H9 (cell line): ENCODE data around the gene IRF4. TPM values are rescaled to one million over a fixed set of nuclear protein-coding genes. Genes with fewer than 3 reads are reported as not detected.
A peak's percentile ranks its signal among the peaks of the same experiment; 100 is the strongest.

ENCODE experiments used
- DNase-seq: peaks from one replicate; pipeline ENCODE4 v3.0.0-alpha.2; 2017
- H2AFZ ChIP-seq: one replicate; pipeline ENCODE4 v1.6.1; 2013; ENCODE audit warnings: mild to moderate bottlenecking, low read length, control low read depth, moderate library complexity
- H2AK5ac ChIP-seq: 2 replicates; pipeline ENCODE4 v1.6.1; 2013; ENCODE audit warnings: low read length, control low read depth, mixed read lengths; ENCODE audit not compliant: insufficient read length
- H2BK120ac ChIP-seq: one replicate; pipeline ENCODE4 v1.6.1; 2013; ENCODE audit warnings: low read depth, mild to moderate bottlenecking, low read length, control low read depth, inconsistent platforms; ENCODE audit not compliant: poor library complexity, severe bottlenecking
- H2BK12ac ChIP-seq: 2 replicates; pipeline ENCODE4 v1.6.1; 2013; ENCODE audit warnings: low read length, control low read depth, mixed read lengths, low read depth; ENCODE audit not compliant: insufficient read length
- H2BK15ac ChIP-seq: 2 replicates; pipeline ENCODE4 v1.6.1; 2013; ENCODE audit warnings: low read depth, low read length, control low read depth
- H2BK20ac ChIP-seq: one replicate; pipeline ENCODE4 v1.6.1; 2013; ENCODE audit warnings: low read depth, mild to moderate bottlenecking, low read length, control low read depth, inconsistent platforms; ENCODE audit not compliant: poor library complexity, severe bottlenecking
- H2BK5ac ChIP-seq: 2 replicates; pipeline ENCODE4 v1.6.1; 2013; ENCODE audit warnings: low read length, control low read depth, mixed read lengths; ENCODE audit not compliant: insufficient read length
- H3K14ac ChIP-seq: 2 replicates; pipeline ENCODE4 v1.6.1; 2013; ENCODE audit warnings: low read length, control low read depth; ENCODE audit not compliant: insufficient read depth
- H3K18ac ChIP-seq: 2 replicates; pipeline ENCODE4 v1.6.1; 2013; ENCODE audit warnings: low read depth, mild to moderate bottlenecking, mixed read lengths, low read length, control low read depth; ENCODE audit not compliant: insufficient read length
- H3K23ac ChIP-seq: 2 replicates; pipeline ENCODE4 v1.6.1; 2013; ENCODE audit warnings: low read length, control low read depth, mixed read lengths, low read depth; ENCODE audit not compliant: insufficient read length
- H3K23me2 ChIP-seq: 2 replicates; pipeline ENCODE4 v1.6.1; 2013; ENCODE audit warnings: low read depth, mild to moderate bottlenecking, mixed read lengths, low read length, control low read depth; ENCODE audit not compliant: insufficient read length, poor library complexity, severe bottlenecking
- H3K27ac ChIP-seq: 2 replicates; pipeline ENCODE4 v1.5.1; 2013; ENCODE audit warnings: low read length, control low read depth, mixed read lengths, low read depth; ENCODE audit not compliant: insufficient read length
- H3K27me3 ChIP-seq: 2 replicates; pipeline ENCODE4 v1.6.1; 2013; ENCODE audit warnings: low read length, control low read depth, inconsistent platforms; ENCODE audit not compliant: insufficient read depth
- H3K4ac ChIP-seq: 2 replicates; pipeline ENCODE4 v1.6.1; 2013; ENCODE audit warnings: low read depth, mild to moderate bottlenecking, control low read depth, inconsistent platforms, low read length, moderate library complexity
- H3K4me1 ChIP-seq: 2 replicates; pipeline ENCODE4 v1.6.1; 2013; ENCODE audit warnings: low read length, control low read depth, inconsistent platforms; ENCODE audit not compliant: insufficient read depth
- H3K4me2 ChIP-seq: 2 replicates; pipeline ENCODE4 v1.6.1; 2013; ENCODE audit warnings: low read length, control low read depth, mixed read lengths; ENCODE audit not compliant: insufficient read length, insufficient read depth
- H3K56ac ChIP-seq: 2 replicates; pipeline ENCODE4 v1.6.1; 2013; ENCODE audit warnings: low read depth, mild to moderate bottlenecking, mixed read lengths, low read length, control low read depth; ENCODE audit not compliant: insufficient read length
- H3K79me1 ChIP-seq: 2 replicates; pipeline ENCODE4 v1.6.1; 2013; ENCODE audit warnings: low read depth, mild to moderate bottlenecking, moderate library complexity, low read length, control low read depth, inconsistent platforms; ENCODE audit not compliant: insufficient read depth, poor library complexity, severe bottlenecking
- H3K79me2 ChIP-seq: 2 replicates; pipeline ENCODE4 v1.6.1; 2013; ENCODE audit warnings: low read length, control low read depth, inconsistent platforms; ENCODE audit not compliant: insufficient read depth
- H3K9ac ChIP-seq: 2 replicates; pipeline ENCODE4 v1.6.1; 2013; ENCODE audit warnings: low read length, control low read depth, mixed read lengths; ENCODE audit not compliant: insufficient read length; ENCODE audit errors: extremely low read depth
- H3K9me3 ChIP-seq: one replicate; pipeline ENCODE4 v1.6.1; 2013; ENCODE audit warnings: low read depth, low read length, inconsistent platforms; ENCODE audit not compliant: control insufficient read depth
- H3T11ph ChIP-seq: one replicate; pipeline ENCODE4 v1.6.1; 2013; ENCODE audit warnings: mild to moderate bottlenecking, low read length, control low read depth, inconsistent platforms
- H4K20me1 ChIP-seq: one replicate; pipeline ENCODE4 v1.6.1; 2013; ENCODE audit not compliant: control insufficient read depth, insufficient read length, insufficient read depth
- H4K5ac ChIP-seq: 2 replicates; pipeline ENCODE4 v1.6.1; 2013; ENCODE audit warnings: low read depth, mild to moderate bottlenecking, mixed read lengths, low read length, control low read depth; ENCODE audit not compliant: insufficient read length
- H4K8ac ChIP-seq: replicated peaks from 2 replicates; pipeline ENCODE4 v1.6.1; 2013; ENCODE audit warnings: low read length, control low read depth, mixed read lengths, low read depth; ENCODE audit not compliant: insufficient read length
- H4K91ac ChIP-seq: 2 replicates; pipeline ENCODE4 v1.6.1; 2013; ENCODE audit warnings: low read depth, mild to moderate bottlenecking, moderate library complexity, mixed read lengths, low read length, control low read depth; ENCODE audit not compliant: insufficient read length
- H3K27ac Mint-ChIP-seq, 3 experiments: 2 replicates in 2 of 3; 3 replicates in 1 of 3; pipeline ENCODE4 v1.8.0; 2020 to 2021; ENCODE audit warnings: mixed read lengths in 3 of 3, mild to moderate bottlenecking in 1 of 3, moderate library complexity in 1 of 3
- H3K27me3 Mint-ChIP-seq: 2 replicates; pipeline ENCODE4 v1.8.0; 2021; ENCODE audit warnings: low read depth, mild to moderate bottlenecking, moderate library complexity, mixed read lengths
- H3K36me3 Mint-ChIP-seq, 3 experiments: 2 replicates in 2 of 3; 3 replicates in 1 of 3; pipeline ENCODE4 v1.8.0; 2020 to 2021; ENCODE audit warnings: low read depth in 3 of 3, mixed read lengths in 3 of 3; ENCODE audit not compliant: insufficient read depth in 1 of 3
- H3K4me1 Mint-ChIP-seq, 2 experiments: 2 replicates each; pipeline ENCODE4 v1.8.0; 2020; ENCODE audit warnings: mixed read lengths in 2 of 2
- H3K4me3 Mint-ChIP-seq, 2 experiments: 2 replicates in 1 of 2; 3 replicates in 1 of 2; pipeline ENCODE4 v1.8.0; 2020 to 2021; ENCODE audit warnings: mild to moderate bottlenecking in 2 of 2, mixed read lengths in 2 of 2, moderate library complexity in 1 of 2
- H3K9me3 Mint-ChIP-seq, 2 experiments: 2 replicates in 1 of 2; 3 replicates in 1 of 2; pipeline ENCODE4 v1.8.0; 2020; ENCODE audit warnings: mild to moderate bottlenecking in 2 of 2, mixed read lengths in 2 of 2, moderate library complexity in 1 of 2
- WGBS: extraction: QIAGEN DNeasy Blood & Tissue Kit; methylation state at CpG from one replicate; pipeline ENCODE4 v1.1.7; 2013; ENCODE audit warnings: missing lambda C conversion rate, low lambda C conversion rate, mixed read lengths; ENCODE audit not compliant: insufficient read length; ENCODE audit errors: extremely low coverage; 5-methylcytosine and 5-hydroxymethylcytosine counted together
- total RNA-seq: library from RNA; stranded (reverse); gene quantifications from 2 replicates; pipeline ENCODE4 v1.2.1, GENCODE V29; 2021
- TF ChIP-seq, protein P1 (sequence below): fragments of 200-600 bp; sonication (generic); conservative IDR thresholded peaks from 3 replicates; pipeline ENCODE4 v1.8.0; 2021; ENCODE audit warnings: antibody characterized with exemption, mild to moderate bottlenecking

IRF4 gene
- total RNA-seq, 1 experiment from 2014 or later, result 0.31 TPM

DNA sequence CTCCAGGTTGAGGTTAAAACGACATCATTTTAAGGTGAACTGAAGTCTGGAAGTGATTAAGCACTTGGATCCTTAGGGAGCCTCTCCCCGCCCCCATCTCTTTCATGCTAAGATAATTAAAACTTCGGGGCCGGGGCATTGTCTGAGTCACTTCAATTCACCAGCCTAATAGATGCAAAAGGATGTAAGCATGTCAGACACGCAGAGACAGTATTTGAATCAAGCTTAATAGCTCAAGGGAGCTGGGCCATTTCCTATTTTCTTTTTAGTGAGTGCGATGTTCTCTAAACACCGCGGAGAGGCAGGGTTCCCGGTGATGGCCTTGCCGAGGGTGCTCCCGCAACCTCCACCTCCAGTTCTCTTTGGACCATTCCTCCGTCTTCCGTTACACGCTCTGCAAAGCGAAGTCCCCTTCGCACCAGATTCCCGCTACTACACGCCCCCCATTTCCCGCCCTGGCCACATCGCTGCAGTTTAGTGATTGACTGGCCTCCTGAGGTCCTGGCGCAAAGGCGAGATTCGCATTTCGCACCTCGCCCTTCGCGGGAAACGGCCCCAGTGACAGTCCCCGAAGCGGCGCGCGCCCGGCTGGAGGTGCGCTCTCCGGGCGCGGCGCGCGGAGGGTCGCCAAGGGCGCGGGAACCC lies 516 bp upstream of the IRF4 start:
- Histone ChIP-seq H2BK15ac (no peak overlapping the region), H2AFZ (no peak overlapping the region), H3K4me1 (no peaks in the 10 kb centered on the region), H2BK120ac (no peak overlapping the region), H4K8ac (no peak overlapping the region), H3K79me2 (no peaks in the 10 kb centered on the region), H2AK5ac (no peak overlapping the region), H4K5ac (no peak overlapping the region), H3K56ac (no peak overlapping the region), H4K20me1 (no peaks in the 10 kb centered on the region), H2BK5ac (no peak overlapping the region), H3T11ph (no peak overlapping the region), H3K9me3 (no peaks in the 10 kb centered on the region), H2BK12ac (no peak overlapping the region), H3K27me3 (peaks cover 33% of the 10 kb centered on the region; the same call in 1 of the 2 replicates), H3K18ac (no peak overlapping the region), H3K9ac (no peak overlapping the region), H3K27ac (no peak overlapping the region), H3K23ac (no peak overlapping the region), H3K4me2 (peak overlapping the region; percentile 67), H3K4ac (no peak overlapping the region), H2BK20ac (no peak overlapping the region), H3K79me1 (no peaks in the 10 kb centered on the region), H3K23me2 (peaks cover 20% of the 10 kb centered on the region), H4K91ac (no peak overlapping the region), H3K14ac (no peak overlapping the region)
- no peak overlapping the region for H3K27ac Mint-ChIP-seq
- H3K9me3 Mint-ChIP-seq, result peaks cover 3 to 4% of the 10 kb centered on the region in 2 experiments; a peak in 4 of 5 replicates
- no CpG with 5 or more reads among the region's 44 CpGs for WGBS
- H3K27me3 Mint-ChIP-seq, result peaks cover 97% of the 10 kb centered on the region
- DNase-seq, result peak; percentile 71
- H3K4me3 Mint-ChIP-seq, result peak overlapping the region; percentile 54 to 88
- peaks cover 6 to 11% of the 10 kb centered on the region in 2 experiments for H3K4me1 Mint-ChIP-seq
- TF ChIP-seq, protein P1, sequence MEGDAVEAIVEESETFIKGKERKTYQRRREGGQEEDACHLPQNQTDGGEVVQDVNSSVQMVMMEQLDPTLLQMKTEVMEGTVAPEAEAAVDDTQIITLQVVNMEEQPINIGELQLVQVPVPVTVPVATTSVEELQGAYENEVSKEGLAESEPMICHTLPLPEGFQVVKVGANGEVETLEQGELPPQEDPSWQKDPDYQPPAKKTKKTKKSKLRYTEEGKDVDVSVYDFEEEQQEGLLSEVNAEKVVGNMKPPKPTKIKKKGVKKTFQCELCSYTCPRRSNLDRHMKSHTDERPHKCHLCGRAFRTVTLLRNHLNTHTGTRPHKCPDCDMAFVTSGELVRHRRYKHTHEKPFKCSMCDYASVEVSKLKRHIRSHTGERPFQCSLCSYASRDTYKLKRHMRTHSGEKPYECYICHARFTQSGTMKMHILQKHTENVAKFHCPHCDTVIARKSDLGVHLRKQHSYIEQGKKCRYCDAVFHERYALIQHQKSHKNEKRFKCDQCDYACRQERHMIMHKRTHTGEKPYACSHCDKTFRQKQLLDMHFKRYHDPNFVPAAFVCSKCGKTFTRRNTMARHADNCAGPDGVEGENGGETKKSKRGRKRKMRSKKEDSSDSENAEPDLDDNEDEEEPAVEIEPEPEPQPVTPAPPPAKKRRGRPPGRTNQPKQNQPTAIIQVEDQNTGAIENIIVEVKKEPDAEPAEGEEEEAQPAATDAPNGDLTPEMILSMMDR, result no peak; the same call in 2 of the 3 replicates
- no peaks in the 10 kb centered on the region; a peak in 1 of 7 replicates for H3K36me3 Mint-ChIP-seq
